Left hindlimb (tissue), 1 donor: ENCODE results near the gene NT5C1B.
A peak's percentile ranks its signal among the peaks of the same experiment; 100 is the strongest.
"Not testable (repeated sequence)": the region's sequence is repeated elsewhere in the genome, so short reads cannot be mapped to it uniquely, and the experiment has no call there.

Experiments used
- DNase-seq: peaks from one replicate; pipeline ENCODE4 v3.0.0-alpha.2; 2018

The NT5C1B gene

DNA sequence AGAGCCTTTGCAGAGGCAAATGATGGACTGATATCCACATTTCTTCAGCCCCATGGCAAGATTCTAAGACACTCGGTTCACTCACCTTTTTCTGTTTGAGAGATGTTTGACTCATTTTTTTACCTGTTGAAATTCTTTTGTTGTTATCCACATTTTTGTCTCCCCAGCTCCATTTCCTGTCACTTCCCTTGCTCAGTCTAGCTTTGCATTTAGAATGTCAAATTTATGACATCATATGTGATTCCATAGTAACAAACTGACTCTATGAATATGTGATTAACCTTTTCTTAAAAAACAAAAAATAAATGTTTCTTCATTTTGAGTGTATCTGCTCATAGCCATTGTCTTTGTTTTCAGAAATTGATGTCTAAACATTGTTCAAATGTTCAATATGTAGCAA is at the start of gene NT5C1B:
TSS of gene NT5C1B (minus strand) at position 216 of the 400 bp plus-strand sequence. CDS start at position 115, 101 bp downstream.
- DNase-seq = no peak

DNA sequence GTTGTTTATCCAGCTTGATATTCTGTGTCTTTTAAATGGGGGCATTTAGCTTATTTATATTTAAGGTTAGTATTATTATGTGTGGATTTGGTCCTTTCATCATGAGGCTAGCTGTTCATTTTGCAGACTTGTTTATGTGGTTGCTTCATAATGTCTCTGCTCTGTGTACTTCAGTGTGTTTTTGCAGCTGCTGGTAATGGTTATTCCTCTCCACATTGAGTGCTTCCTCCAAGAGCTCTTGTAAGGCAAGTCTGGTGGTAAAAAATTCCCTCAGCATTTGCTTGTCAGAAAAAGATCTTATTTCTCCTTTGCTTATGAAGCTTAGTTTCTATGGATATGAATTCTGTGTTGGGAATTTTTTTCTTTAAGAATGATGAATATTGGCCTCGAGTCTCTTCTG is 47.8 kb upstream of the NT5C1B start:
- DNase-seq = no peak

DNA sequence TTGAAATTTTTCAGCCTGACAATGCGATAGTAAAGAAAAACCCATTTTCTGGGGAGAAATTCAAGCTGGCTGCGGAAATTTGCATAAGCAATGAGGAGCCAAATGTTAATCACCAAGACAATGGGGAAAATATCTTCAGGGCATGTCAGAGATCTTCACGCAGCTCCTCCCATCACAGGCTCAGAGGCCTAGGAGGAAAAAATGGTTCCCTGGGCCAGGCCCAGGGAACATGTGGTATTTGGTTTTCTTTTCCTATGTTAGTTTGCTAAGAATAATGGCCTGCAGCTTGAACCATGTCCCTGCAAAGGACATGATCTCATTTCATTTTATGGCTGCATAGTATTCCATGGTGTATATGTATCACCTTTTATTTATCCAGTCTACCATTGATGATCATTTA is 43.3 kb upstream of the NT5C1B start:
- DNase-seq = not testable (repeated sequence)

DNA sequence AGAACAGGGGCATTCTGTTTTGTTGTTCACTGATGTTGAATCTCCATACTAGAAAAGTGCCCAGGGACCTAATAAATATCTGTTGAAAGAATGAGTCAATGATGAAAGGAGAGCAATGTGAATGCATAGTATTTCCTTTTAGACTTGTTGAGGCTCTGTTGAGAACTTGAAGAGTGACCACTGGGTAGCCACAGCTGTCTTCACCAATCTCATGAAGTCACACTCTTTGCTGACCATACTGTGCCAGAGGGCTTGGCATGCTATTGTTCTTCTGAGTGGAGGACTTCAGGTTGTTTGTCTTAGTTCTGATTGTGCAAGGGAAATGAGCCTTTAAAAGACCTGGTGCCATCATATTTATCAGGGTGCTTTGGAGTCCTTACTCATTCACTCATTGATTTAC is 41.6 kb upstream of the NT5C1B start:
- no peak for DNase-seq

DNA sequence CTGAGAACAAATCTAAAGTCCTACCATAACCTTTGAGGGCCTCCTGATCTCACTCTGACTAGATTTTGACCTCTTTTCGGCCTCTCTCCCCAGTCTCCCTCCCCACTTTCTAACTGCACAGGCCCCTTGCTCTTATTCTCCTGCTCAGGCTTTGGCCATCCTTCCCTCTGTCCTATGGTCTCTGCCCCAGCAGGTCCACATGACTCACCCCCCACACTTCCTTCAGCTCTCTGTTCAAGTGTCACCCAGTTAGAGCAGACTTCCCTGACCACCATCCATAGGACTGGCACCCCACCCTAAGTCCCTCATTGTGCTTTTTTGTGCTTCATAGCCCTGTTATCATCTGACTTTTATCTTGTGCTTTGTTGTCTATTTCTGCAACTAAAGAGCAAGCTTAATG is 41.2 kb upstream of the NT5C1B start:
- DNase-seq = no peak

DNA sequence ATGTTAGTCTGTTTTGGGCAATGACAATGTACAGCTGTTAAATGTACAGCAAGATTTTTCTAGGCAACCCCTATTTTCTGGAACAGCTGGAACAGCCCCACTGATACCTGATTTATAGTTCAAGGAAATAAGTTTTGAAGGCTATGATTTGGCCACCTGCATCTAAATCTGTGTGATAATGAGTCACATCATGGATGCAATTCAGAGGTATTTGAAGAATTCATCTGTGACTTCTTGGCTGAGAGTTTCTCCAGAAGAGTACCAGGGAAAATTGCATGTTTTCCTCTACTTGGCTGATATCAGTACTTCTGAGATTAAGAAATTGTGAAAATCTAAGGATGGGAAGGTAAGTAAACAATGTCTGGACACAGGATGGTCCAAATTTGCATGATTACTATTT is 40.7 kb upstream of the NT5C1B start:
- no peak for DNase-seq

DNA sequence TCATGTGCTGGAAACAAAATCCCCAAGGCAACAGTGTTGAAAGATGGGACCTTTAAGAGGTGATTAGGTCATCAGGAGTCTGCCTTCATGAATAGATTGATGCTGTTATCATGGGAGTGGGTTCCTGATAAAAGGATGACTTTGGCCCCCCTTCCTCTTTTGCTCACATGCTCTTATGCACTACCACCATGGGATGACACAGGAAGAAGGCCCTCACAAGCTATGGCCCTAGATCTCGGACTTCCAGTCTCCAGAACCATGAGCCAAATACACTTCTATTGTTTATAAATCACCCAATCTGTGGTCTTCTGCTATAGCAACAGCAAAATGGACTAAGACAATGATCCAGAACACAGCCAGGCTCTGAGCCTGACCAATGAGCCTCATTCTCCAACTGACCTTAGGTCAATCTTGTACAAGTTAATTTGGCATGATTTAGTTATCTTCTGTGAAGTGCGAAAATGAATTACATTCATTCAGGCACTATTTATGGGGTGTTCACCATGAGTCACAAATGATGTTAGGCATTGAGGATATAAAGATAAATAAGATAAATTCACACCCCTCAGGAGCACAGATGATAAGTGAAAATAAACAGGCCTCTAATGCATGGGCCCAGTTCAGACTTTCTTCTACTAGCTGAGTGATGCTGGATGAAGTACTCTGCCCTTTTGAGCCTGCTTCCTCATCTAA is 37.7 kb upstream of the NT5C1B start:
- no peak for DNase-seq

DNA sequence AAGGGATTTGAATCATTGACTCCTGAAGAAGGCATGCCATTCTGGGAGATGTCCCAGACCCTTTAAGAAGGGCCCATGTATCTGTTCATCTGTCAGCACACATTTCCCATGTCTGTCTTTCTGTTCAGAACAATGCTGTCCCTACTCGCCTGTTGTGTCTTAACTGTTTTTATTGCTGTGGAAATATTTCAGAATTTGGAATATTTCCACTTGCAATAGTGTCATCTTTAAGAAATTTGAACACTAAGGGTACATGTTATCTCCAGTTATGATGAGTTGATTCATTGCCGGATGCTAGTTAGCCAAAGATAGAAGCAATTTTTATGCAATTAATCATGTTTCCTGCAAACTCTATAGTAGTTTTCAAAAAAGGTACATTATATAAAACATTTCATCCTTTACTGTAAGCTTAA is 36.9 kb upstream of the NT5C1B start:
- no peak for DNase-seq

DNA sequence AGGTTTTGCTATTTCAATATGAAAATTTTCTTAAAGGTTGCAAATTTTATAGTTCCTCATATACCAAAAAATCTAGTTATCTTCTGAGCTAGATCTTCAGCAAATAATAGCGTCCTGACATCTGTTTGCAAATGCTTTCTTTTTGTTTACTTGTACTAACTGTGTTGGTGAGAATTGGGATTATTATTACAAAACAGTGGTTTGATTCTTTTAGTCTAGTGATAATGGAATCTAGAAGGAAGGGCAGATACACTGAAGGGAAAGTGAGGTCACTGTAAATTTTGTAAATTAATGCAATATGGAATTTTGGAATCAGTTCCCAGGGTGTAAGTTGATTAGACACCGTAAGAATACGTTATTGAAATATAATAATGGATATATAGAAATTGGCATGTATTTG is 36.2 kb upstream of the NT5C1B start:
- no peak for DNase-seq

DNA sequence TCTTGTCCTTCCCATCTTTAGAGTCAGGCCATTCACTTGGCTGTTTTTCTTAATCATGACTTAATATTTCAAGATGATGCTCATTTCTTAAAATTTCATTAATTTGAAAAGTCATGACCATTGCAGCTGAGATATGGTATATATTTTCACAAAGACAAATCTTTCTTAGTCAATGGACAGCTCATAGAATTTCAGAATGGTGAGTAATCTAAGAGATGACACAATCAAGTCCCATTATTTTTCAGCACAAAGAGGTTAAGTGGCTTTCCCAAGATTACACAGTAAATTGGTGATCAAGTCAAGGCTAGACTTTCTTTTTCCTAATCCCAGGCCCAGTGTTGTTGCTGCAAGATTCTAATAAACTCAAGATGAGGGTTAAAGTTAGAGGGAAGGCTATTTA is 34.4 kb upstream of the NT5C1B start:
- no peak for DNase-seq

DNA sequence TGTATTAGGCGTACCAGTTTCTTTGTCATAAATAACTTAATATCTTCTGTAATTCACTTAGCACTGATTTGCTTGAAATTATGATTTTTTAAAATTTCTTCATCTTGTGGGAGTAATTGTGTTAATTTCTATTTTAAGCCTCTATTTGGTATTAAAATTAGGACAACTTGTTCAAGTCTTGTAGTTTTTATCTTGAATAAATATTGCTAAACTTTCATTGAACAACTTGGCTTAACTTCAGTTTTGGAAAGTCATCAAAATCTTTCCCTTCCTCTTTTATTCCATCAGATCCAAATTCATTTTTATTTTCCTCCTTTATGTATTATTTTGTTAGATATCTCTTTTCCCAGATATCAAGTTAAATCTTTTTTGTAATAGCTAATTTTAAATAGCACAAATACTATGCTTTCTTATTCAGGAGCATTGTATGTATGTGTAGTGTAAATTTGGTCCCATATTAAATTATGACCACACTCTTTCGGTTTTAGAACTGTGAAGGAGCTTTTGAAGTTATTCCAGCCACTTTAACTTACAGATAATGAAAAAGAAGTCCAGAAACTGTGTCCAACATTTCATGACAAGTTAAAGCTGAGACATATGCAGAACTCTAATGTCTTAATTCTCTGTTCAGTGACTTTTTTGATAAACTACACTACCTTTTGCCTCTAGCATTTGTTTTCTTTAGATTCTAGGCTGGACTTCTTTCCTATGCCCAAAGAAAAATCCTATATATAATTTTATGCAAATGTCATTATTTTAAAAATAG is 31.7 kb upstream of the NT5C1B start:
- DNase-seq = no peak

DNA sequence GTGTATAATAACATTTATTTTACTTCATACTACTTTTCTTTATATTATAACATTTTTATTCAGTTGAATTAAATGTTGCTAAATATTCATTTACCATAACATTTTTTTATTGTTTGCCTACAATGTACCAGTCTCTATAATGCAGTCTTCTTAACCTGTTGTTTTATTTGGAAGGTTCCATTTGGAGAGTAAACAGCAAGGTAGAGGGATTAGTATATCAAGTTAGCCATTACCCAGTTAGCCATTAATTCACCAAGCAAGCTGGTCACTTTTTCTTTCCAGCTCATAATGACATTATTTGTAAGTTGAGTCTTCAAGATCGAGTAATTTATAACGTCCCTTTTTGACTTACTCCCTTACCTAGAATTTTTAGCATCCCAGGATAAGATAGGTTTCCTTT is 29.7 kb upstream of the NT5C1B start:
- DNase-seq = no peak

DNA sequence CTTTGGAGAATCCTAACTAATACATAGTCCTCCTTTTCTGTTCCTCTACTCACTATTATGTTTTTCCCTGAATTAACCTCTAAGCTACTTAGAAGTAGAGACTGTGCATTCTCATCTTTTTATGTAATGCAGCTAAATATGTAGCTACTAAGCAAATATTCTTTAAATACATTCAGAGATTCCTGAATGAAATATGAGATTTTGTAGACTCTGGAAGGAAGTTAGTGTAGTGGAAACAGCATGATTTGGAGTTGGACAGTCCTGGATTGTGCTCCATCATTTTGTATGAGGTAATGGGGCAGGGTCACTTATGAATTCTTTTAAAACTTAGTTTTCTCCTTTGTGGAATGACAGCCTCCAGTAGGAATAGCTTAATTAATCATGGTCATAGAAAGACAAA is 24.7 kb upstream of the NT5C1B start:
- DNase-seq = no peak

DNA sequence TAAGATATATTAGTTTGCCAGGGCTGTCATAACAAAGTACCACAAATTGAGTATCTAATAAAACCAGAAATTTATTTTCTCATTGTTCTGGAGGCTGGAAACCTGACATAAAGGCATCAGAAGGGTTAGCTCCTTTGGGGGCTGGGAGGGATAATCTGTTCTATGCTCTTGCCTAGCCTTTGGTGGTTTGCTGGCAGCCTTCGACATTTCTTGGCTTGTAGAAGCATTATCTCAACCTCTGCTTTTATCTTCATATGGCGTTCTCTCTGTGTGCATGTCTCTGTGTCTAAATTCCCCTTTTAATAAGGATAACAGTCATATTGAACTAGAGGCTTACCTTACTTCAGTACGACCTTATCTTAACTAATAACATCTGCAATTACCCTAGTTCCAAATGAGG is 22.8 kb upstream of the NT5C1B start:
- no peak for DNase-seq

DNA sequence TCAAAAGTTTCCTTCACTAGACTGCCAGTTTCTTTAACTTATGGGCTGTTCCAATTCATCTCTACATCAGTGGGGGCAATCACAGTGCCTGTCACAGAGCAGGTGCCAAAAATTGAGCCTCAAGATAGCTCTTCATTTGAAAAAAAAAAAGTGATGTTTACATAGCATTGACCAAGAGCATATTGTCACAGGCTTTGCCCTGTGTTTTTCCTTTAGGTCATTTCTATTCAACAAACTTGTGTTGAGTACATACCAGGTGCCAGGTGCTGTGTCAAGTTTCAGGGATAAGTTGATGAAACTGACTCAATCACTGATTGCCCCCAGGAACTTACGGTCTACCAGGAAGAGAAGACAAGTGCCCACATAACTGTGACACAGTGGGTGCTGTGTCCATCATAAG is 22.2 kb upstream of the NT5C1B start:
- no peak for DNase-seq

DNA sequence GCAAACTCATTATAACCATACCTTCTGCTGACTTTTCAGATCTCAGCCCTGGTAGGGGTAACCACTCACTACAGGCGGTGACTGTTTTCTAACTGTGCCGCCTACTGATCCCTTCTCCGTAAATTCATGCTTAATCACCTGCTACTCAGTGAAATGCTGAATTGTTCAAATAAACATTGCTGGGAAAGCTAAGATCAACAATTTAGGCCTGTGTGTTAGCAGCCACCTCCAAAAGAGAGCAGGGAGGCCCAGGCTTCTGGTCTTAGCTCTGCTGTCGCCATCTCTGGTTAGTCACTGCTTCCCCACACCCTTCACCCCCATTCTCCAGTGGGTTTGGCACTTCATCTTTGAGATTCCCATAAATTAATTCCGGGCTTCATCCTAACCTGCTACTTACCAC is 21.8 kb upstream of the NT5C1B start:
- no peak for DNase-seq

DNA sequence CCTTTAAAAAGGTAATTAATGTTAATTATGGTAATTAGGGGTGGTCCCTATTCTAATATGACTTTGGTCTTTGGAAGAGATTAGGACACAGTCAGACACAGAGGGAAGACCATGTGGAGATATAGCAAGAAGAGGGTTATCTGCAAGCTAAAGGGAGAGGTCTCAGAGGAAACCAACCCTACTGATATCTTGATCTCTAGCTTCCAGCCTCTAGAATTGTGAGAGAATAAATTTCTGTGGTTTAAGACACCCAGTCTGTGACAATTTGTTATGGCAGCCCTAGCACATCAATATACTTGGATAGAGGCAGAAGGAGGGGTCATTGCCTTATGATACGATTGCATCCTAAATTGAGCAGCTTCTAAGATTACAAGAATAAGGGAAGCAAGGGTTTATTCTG is 21.3 kb upstream of the NT5C1B start:
- DNase-seq = no peak

DNA sequence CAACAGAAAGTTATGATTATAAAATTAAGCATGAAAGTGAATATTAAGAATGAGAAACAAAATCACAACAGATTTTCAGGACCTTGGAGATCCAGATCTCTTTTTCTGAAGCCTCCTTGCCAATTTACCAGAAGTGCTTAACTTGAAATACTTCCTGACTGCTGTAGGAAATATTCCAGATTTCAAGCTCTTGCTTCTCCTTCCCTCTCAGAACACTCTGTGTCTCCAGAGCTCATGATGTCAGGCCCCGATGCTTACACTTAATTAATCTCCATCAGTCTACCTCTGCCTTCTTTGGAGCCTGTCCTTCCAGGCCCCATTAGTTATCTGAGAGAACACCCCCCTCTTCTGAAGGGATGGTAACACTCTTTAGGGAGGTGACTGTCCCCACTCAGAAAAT is 20.7 kb upstream of the NT5C1B start:
- DNase-seq = no peak

DNA sequence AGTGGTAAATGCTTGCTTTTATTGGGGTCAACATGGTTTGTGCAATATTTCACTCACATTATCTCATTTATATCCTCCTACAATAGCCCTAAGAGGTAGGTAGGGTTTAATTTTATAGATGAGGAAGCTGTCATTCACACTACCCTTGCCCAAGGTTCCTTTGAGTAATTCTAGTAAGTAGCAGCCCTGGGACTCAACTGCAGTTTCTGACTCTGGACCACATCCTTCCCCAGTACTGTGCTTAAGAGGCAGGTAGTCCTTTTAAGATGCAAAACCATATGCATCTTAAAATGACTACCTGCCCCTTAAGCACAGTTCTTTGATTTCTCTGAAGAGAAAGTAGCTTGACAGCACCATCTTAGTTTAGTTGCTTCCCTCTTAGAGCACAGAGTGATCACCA is 15.7 kb upstream of the NT5C1B start:
- no peak for DNase-seq

DNA sequence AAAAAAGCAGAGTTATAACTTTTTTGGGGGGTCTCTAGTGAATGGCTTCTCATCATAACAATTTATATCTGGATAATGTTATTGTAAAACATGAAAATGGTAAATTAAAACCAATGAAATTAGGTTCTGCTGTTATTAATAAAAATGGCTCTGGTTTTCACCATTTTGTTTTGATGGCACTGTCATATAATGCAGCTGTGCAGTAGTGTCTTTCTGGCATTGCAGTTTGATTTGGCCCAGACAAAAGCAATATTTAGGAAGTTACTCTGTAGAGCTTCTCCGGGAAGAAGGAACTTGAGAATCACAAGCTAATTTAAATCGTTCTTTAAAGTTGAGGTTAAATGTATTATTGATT is 15.1 kb upstream of the NT5C1B start:
- no peak for DNase-seq

DNA sequence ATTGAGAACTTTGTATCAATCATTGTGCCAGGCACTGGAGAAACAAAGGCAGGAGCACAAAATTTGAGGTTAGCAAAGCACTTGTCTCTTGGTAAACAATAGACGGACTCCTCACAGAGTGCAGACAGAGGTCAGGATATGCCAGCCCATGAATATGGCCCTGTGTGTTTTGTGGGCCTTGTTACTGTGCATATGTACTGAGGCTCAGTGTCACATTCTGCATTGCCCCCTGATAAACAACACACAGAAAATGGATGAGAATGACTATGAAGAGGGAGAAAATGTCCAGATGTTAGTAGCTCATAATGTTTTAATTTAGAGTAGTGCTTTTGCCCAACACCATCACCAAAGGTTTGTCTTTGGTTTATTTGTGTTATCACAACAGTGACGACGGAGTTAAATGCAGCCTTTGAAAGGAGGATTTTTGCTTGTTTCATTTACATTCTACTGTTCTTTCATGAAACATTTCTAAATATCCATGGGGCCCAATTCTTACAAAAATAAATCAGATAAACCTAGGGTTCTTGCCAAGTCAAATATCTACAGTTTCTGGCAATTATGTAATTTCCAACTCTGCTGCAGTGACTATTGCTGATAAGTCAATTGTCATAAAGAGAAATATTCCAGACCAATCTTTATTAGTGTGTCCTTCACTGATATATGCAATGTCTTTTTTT is 14.6 kb upstream of the NT5C1B start:
- DNase-seq = no peak

DNA sequence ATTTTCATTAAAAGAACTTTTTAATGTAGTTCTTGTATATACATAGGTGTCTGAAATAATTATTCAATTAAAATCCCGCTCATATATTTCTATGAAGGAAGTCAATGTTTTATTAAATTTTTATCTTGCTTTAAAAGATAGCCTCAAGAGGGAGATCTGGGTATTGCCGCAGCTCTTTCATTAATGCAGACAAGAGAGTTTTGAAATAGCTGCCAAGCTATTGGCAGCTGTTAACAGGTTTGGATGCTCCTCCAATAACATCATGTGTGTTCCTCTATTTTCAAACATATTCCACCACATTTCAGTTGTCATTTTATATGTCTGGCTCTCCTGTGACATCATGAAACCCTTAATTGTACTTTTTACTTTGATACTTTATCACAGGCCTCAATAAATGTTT is 12.9 kb upstream of the NT5C1B start:
- DNase-seq = no peak

DNA sequence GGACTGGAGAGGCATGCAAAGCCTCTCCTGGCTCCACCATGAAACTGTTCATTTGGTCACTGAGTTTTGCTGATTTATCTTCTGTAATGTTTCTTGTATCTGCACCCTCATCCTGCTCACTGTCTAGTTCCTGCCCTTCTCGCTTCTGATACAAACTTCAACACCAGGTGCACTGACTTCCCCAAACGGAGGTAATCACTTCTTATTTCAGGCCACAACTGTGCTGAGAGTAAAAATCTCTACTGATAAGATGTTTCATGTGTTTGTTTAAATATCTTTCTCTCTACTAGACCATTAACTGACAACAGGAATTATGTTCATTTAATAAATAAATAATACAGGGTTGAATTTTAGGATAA is 10.9 kb upstream of the NT5C1B start:
- no peak for DNase-seq

DNA sequence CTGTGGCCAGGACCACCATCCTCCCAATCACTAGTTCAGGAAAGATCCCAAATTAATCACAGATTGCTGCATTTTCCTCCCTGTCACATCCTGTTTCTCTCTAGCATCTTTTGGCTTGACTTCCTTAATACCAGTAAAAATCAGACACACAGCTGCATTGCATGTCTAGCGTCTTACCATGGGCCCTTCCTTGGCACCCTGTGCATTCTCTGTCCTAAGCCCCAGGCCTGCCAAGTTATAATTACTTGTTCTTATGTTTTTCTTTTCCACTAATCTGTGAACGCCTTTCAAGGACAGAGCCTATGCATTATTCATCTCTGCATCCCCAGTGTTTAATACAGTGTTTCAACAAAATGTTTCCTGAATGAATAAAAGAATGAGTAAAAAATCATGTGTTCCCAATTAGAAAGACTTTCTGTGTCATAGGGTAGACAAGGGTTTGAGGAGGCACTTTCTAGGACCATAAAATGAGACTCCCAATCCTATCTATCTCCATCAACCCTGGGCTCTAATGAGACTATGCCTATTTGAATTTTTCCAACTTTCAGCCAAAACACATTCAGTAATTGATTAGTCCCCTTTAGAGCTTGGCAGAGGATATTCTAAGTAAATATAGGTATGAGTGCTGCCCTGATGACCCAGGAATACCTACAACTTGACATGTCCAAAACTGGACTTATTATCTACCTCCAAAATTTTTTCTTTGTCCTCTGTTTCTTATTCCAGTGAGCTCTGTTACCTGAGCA is 10.3 kb upstream of the NT5C1B start:
- DNase-seq = peak; percentile 30
